Neural crest cell (in vitro differentiated cells): ENCODE data around the gene TRIM72. TPM values are rescaled to one million over a fixed set of nuclear protein-coding genes. Genes with fewer than 3 reads are reported as not detected.
"Not testable (repeated sequence)": the region's sequence is repeated elsewhere in the genome, so short reads cannot be mapped to it uniquely, and the experiment has no call there.

ENCODE experiments used
- DNase-seq: peaks from one replicate; pipeline ENCODE4 v3.0.0; 2021; ENCODE audit warnings: low read depth, mixed read lengths, low spot score
- H3K27ac Mint-ChIP-seq: one replicate; pipeline ENCODE4 v1.8.0; 2021; ENCODE audit warnings: mild to moderate bottlenecking, mixed read lengths; ENCODE audit not compliant: unreplicated experiment
- H3K27me3 Mint-ChIP-seq: 2 replicates; pipeline ENCODE4 v1.8.0; 2021; ENCODE audit warnings: low read depth, mild to moderate bottlenecking, mixed read lengths
- H3K36me3 Mint-ChIP-seq: 2 replicates; pipeline ENCODE4 v1.8.0; 2021; ENCODE audit warnings: low read depth, mild to moderate bottlenecking, mixed read lengths
- H3K4me1 Mint-ChIP-seq: 2 replicates; pipeline ENCODE4 v1.8.0; 2021; ENCODE audit warnings: mixed read lengths
- H3K4me3 Mint-ChIP-seq: one replicate; pipeline ENCODE4 v1.8.0; 2021; ENCODE audit warnings: mild to moderate bottlenecking, mixed read lengths
- H3K9me3 Mint-ChIP-seq: 2 replicates; pipeline ENCODE4 v1.8.0; 2021; ENCODE audit warnings: mixed read lengths
- CTCF ChIP-seq: fragments of 200-600 bp; sonication (generic); conservative IDR thresholded peaks from 2 replicates; pipeline ENCODE4 v1.5.0; 2021; ENCODE audit warnings: antibody characterized with exemption, mild to moderate bottlenecking
- long read RNA-seq: library from polyadenylated mRNA; unstranded; transcript quantifications from one replicate; pipeline ENCODE4 v2.0.0, GENCODE V29; 2020
- total RNA-seq: library from RNA; stranded (reverse); gene quantifications from 2 replicates; pipeline ENCODE4 v1.2.1, GENCODE V29; 2021

Gene TRIM72
- 0.05 TPM in 1 of 2 replicates, not detected in the other for total RNA-seq
- long read RNA-seq = 0 reads

- peaks cover 8% of the 10 kb centered on the region for H3K4me1 Mint-ChIP-seq
- no peak for DNase-seq
- H3K27me3 Mint-ChIP-seq = peaks cover 90% of the 10 kb centered on the region
- no peaks in the 10 kb centered on the region for H3K9me3 Mint-ChIP-seq
- H3K4me3 Mint-ChIP-seq = peak within 1 kb of the TSS; percentile 10
- no peak within 1 kb of the TSS for H3K27ac Mint-ChIP-seq
- no peak for TF ChIP-seq CTCF
- no peaks in the 10 kb centered on the region for H3K36me3 Mint-ChIP-seq
Observed at GRCh38 chr16:31213877-31214707, at the start of gene TRIM72. Gene TRIM72, plus strand, starts transcription at chr16:31214119. Its CDS starts 620 bp downstream, at chr16:31214739.

GRCh38 chr16:31167315-31167714 is 46.6 kb upstream of the TRIM72 start:
- TF ChIP-seq CTCF = no peak
- Mint-ChIP-seq H3K27me3 (no peaks in the 10 kb centered on the region), H3K36me3 (no peaks in the 10 kb centered on the region)

GRCh38 chr16:31168848-31169247 is 45.1 kb upstream of the TRIM72 start:
- no peaks in the 10 kb centered on the region for H3K36me3 Mint-ChIP-seq
- TF ChIP-seq CTCF = no peak
- no peaks in the 10 kb centered on the region for H3K27me3 Mint-ChIP-seq
- no peak overlapping the region for H3K4me3 Mint-ChIP-seq
- H3K9me3 Mint-ChIP-seq = no peaks in the 10 kb centered on the region
- no peak for DNase-seq
- peaks cover 14% of the 10 kb centered on the region for H3K4me1 Mint-ChIP-seq
- no peak overlapping the region for H3K27ac Mint-ChIP-seq

More at GRCh38 chr16:31167315-31167714, 46.6 kb upstream of the TRIM72 start:
- Mint-ChIP-seq H3K27ac (no peak overlapping the region), H3K4me1 (peaks cover 14% of the 10 kb centered on the region), H3K9me3 (no peaks in the 10 kb centered on the region), H3K4me3 (no peak overlapping the region)
- no peak for DNase-seq

- Mint-ChIP-seq H3K27ac (peak overlapping the region; percentile 47), H3K4me3 (peak overlapping the region; percentile 2), H3K4me1 (peaks cover 14% of the 10 kb centered on the region)
- H3K36me3 Mint-ChIP-seq, H3K9me3 Mint-ChIP-seq, DNase-seq, H3K27me3 Mint-ChIP-seq: not testable (repeated sequence)
Observed at GRCh38 chr16:31170048-31170447, 43.9 kb upstream of the TRIM72 start.

GRCh38 chr16:31177136-31177535 is 36.8 kb upstream of the TRIM72 start:
- TF ChIP-seq CTCF = no peak
- Mint-ChIP-seq H3K27ac (no peak overlapping the region), H3K36me3 (peaks cover 10% of the 10 kb centered on the region), H3K27me3 (peaks cover 14% of the 10 kb centered on the region), H3K4me1 (peaks cover 28% of the 10 kb centered on the region), H3K9me3 (no peaks in the 10 kb centered on the region), H3K4me3 (peak overlapping the region; percentile 42)
- no peak for DNase-seq

GRCh38 chr16:31179219-31179746 is 34.6 kb upstream of the TRIM72 start:
- peaks cover 48% of the 10 kb centered on the region for H3K4me1 Mint-ChIP-seq
- no peak for DNase-seq
- peaks cover 29% of the 10 kb centered on the region for H3K36me3 Mint-ChIP-seq
- no peak for TF ChIP-seq CTCF
- H3K4me3 Mint-ChIP-seq = peak overlapping the region; percentile 99
- H3K9me3 Mint-ChIP-seq = no peaks in the 10 kb centered on the region
- H3K27me3 Mint-ChIP-seq = peaks cover 31% of the 10 kb centered on the region
- H3K27ac Mint-ChIP-seq = peak overlapping the region; percentile 96
